Mesenchymal stem cell (in vitro differentiated cells and primary cell): ENCODE results near the gene HK1.

Source experiments
- DNase-seq: peaks from one replicate; pipeline ENCODE4 v3.0.0-alpha.2; 2013
- H2AFZ ChIP-seq: one replicate; pipeline ENCODE4 v1.6.1; 2013; ENCODE audit warnings: low read depth, mild to moderate bottlenecking, control low read depth, inconsistent platforms, low read length, moderate library complexity
- H2AK5ac ChIP-seq: 2 replicates; pipeline ENCODE4 v1.6.1; 2013; ENCODE audit warnings: low read length, moderate library complexity, mild to moderate bottlenecking, inconsistent platforms; ENCODE audit not compliant: severe bottlenecking
- H2BK120ac ChIP-seq: one replicate; pipeline ENCODE4 v1.6.1; 2013; ENCODE audit warnings: low read depth, mild to moderate bottlenecking, inconsistent platforms, low read length, moderate library complexity
- H2BK12ac ChIP-seq, 2 experiments: one replicate each; pipeline ENCODE4 v1.6.1; 2013; ENCODE audit warnings: inconsistent platforms in 2 of 2, low read length in 2 of 2, mild to moderate bottlenecking in 2 of 2, moderate library complexity in 2 of 2, control low read depth in 1 of 2
- H2BK15ac ChIP-seq: one replicate; pipeline ENCODE4 v1.6.1; 2013; ENCODE audit warnings: mild to moderate bottlenecking, low read depth, inconsistent platforms; ENCODE audit not compliant: poor library complexity, severe bottlenecking
- H2BK5ac ChIP-seq: 2 replicates; pipeline ENCODE4 v1.6.1; 2013; ENCODE audit warnings: low read depth, mild to moderate bottlenecking, low read length, control low read depth, inconsistent platforms; ENCODE audit not compliant: poor library complexity, severe bottlenecking
- H3K14ac ChIP-seq, 2 experiments: one replicate each; pipeline ENCODE4 v1.6.1; 2013; ENCODE audit warnings: inconsistent platforms in 2 of 2, low read length in 2 of 2, control low read depth in 1 of 2, mild to moderate bottlenecking in 1 of 2, moderate library complexity in 1 of 2
- H3K18ac ChIP-seq, 2 experiments: one replicate each; pipeline ENCODE4 v1.6.1; 2013; ENCODE audit warnings: inconsistent platforms in 2 of 2, low read length in 2 of 2, control low read depth in 1 of 2, low read depth in 1 of 2, mild to moderate bottlenecking in 1 of 2
- H3K23ac ChIP-seq, 2 experiments: one replicate each; pipeline ENCODE4 v1.6.1; 2013; ENCODE audit warnings: inconsistent platforms in 2 of 2, low read length in 2 of 2, mild to moderate bottlenecking in 2 of 2, moderate library complexity in 2 of 2, control low read depth in 1 of 2
- H3K27ac ChIP-seq: 2 replicates; pipeline ENCODE4 v1.5.1; 2013; ENCODE audit warnings: mild to moderate bottlenecking, moderate library complexity, low read length, control low read depth, inconsistent platforms; ENCODE audit not compliant: poor library complexity, severe bottlenecking
- H3K27me3 ChIP-seq, 2 experiments: 2 replicates each; pipeline versions ENCODE4 v1.6.1 to v1.7.0; 2013; ENCODE audit warnings: low read length in 2 of 2, mild to moderate bottlenecking in 2 of 2, moderate library complexity in 2 of 2, control low read depth in 1 of 2, inconsistent platforms in 1 of 2; ENCODE audit not compliant: control insufficient read depth in 1 of 2, insufficient read depth in 1 of 2
- H3K36me3 ChIP-seq, 2 experiments: 2 replicates each; pipeline versions ENCODE4 v1.6.1 to v1.7.0; 2013; ENCODE audit warnings: low read length in 2 of 2, control low read depth in 1 of 2, inconsistent platforms in 1 of 2, low read depth in 1 of 2, mild to moderate bottlenecking in 1 of 2; ENCODE audit not compliant: insufficient read depth in 2 of 2, control insufficient read depth in 1 of 2
- H3K4ac ChIP-seq, 2 experiments: one replicate each; pipeline ENCODE4 v1.6.1; 2013; ENCODE audit warnings: inconsistent platforms in 2 of 2, low read length in 2 of 2, mild to moderate bottlenecking in 2 of 2, moderate library complexity in 2 of 2, control low read depth in 1 of 2, low read depth in 1 of 2
- H3K4me1 ChIP-seq: 2 replicates; pipeline ENCODE4 v1.6.1; 2013; ENCODE audit warnings: low read depth, low read length, control low read depth; ENCODE audit not compliant: control insufficient read depth, insufficient read depth
- H3K4me2 ChIP-seq: 2 replicates; pipeline ENCODE4 v1.6.1; 2013; ENCODE audit warnings: low read length, mild to moderate bottlenecking, inconsistent platforms; ENCODE audit not compliant: poor library complexity, severe bottlenecking
- H3K4me3 ChIP-seq, 2 experiments: 2 replicates each; pipeline versions ENCODE4 v1.5.1 to v1.7.0; 2013; ENCODE audit warnings: low read length in 2 of 2, mild to moderate bottlenecking in 2 of 2, control low read depth in 1 of 2, low read depth in 1 of 2; ENCODE audit not compliant: insufficient read depth in 1 of 2
- H3K79me1 ChIP-seq: replicated peaks from 2 replicates; pipeline ENCODE4 v1.6.1; 2013; ENCODE audit warnings: mild to moderate bottlenecking, control low read depth, low read length, inconsistent platforms; ENCODE audit not compliant: poor library complexity, severe bottlenecking
- H3K9ac ChIP-seq: 2 replicates; pipeline ENCODE4 v1.7.0; 2013; ENCODE audit warnings: mild to moderate bottlenecking, low read length, moderate library complexity
- H3K9me3 ChIP-seq: 2 replicates; pipeline ENCODE4 v1.7.0; 2013; ENCODE audit warnings: mild to moderate bottlenecking, low read length; ENCODE audit not compliant: control insufficient read depth
- H4K8ac ChIP-seq: one replicate; pipeline ENCODE4 v1.6.1; 2013; ENCODE audit warnings: inconsistent platforms, mild to moderate bottlenecking, low read length, moderate library complexity
- H4K91ac ChIP-seq: one replicate; pipeline ENCODE4 v1.6.1; 2013; ENCODE audit warnings: mild to moderate bottlenecking, low read length, inconsistent platforms
- WGBS: methylation state at CpG from one replicate; pipeline ENCODE4 v1.1.7; 2013; ENCODE audit warnings: mixed read lengths; 5-methylcytosine and 5-hydroxymethylcytosine counted together

The HK1 gene

GRCh38 chr10:69421611-69422308, 143.5 kb downstream of the HK1 start:
- no peak overlapping the region for H3K14ac ChIP-seq
- no peak overlapping the region for H2AK5ac ChIP-seq
- H2BK15ac ChIP-seq, result no peak overlapping the region
- 55% methylated on average over 13 of the region's 13 CpGs for WGBS
- no peak overlapping the region for H2BK120ac ChIP-seq
- H2AFZ ChIP-seq, result no peak overlapping the region
- no peak overlapping the region for H4K8ac ChIP-seq
- no peaks in the 10 kb centered on the region for H3K79me1 ChIP-seq
- no peak overlapping the region for H3K4me3 ChIP-seq
- H3K4me1 ChIP-seq, result no peaks in the 10 kb centered on the region
- peaks cover 9 to 33% of the 10 kb centered on the region in 2 experiments for H3K27me3 ChIP-seq
- H3K18ac ChIP-seq, result no peak overlapping the region
- no peak overlapping the region for H2BK5ac ChIP-seq
- no peak overlapping the region for H3K4me2 ChIP-seq
- H2BK12ac ChIP-seq, result peak overlapping the region in 1 of 2 experiments; percentile 33
- peak; percentile 66 for DNase-seq
- H3K27ac ChIP-seq, result no peak overlapping the region
- no peak overlapping the region for H3K4ac ChIP-seq
- H3K36me3 ChIP-seq, result no peaks in the 10 kb centered on the region
- no peak overlapping the region for H3K9ac ChIP-seq
- no peak overlapping the region for H4K91ac ChIP-seq
- no peak overlapping the region for H3K23ac ChIP-seq
- no peaks in the 10 kb centered on the region for H3K9me3 ChIP-seq

DNA sequence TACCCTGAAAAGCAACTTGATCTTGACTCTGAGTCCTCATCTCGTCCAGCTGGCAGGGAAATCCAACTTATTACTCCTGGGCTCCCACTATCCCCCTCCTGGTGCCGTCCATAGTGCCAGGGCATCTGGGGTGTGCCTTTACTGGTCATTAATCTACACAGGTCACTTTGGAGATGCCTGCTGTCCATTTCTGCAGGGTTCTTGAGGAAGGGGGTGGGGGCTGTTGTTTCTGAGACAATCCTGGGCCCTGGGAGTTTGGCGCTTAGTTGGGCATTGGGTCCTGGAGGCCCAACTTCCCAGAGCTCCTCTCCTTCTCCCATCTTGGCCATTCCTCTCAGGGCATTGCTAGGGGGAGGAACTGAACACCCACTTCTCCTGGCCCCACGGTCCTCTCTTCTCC, 144.4 kb downstream of the HK1 start:
- H2BK15ac ChIP-seq, result peak overlapping the region; percentile 6
- H3K9ac ChIP-seq, result no peak overlapping the region
- no peak overlapping the region for H3K4me3 ChIP-seq
- H3K9me3 ChIP-seq, result no peaks in the 10 kb centered on the region
- WGBS, result 88% methylated on average over 4 of the region's 4 CpGs
- no peak overlapping the region for H3K23ac ChIP-seq
- no peak overlapping the region for H2AFZ ChIP-seq
- no peaks in the 10 kb centered on the region for H3K79me1 ChIP-seq
- H3K4ac ChIP-seq, result no peak overlapping the region
- no peak overlapping the region for H2BK120ac ChIP-seq
- H4K8ac ChIP-seq, result no peak overlapping the region
- H2AK5ac ChIP-seq, result no peak overlapping the region
- H3K18ac ChIP-seq, result no peak overlapping the region
- H3K4me2 ChIP-seq, result no peak overlapping the region
- no peak for DNase-seq
- H4K91ac ChIP-seq, result no peak overlapping the region
- no peak overlapping the region for H3K27ac ChIP-seq
- H3K36me3 ChIP-seq, result no peaks in the 10 kb centered on the region
- no peak overlapping the region for H3K14ac ChIP-seq
- no peak overlapping the region for H2BK12ac ChIP-seq
- H2BK5ac ChIP-seq, result no peak overlapping the region
- H3K27me3 ChIP-seq, result peaks cover 9 to 24% of the 10 kb centered on the region in 2 experiments
- no peaks in the 10 kb centered on the region for H3K4me1 ChIP-seq

DNA sequence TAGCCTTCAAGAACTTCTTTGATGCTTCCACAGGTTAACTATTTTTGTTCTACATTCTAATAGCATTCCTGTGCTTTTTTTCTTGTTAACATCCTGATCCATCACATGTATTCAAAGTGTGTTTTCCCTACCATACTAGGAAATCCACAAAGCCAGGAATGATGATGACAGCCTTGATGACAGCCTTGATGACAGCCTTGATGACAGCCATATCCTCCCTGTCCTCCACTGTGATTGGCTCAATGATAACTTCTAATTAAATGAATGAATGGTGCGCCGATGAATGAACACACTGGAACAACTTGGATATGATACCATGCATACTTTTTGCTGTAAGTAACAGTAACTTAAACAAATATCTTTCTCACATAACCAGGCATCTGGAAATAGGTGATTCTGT, 146.7 kb downstream of the HK1 start:
- no peak overlapping the region for H3K4me2 ChIP-seq
- H3K18ac ChIP-seq, result no peak overlapping the region
- H3K27me3 ChIP-seq, result peaks cover 9 to 23% of the 10 kb centered on the region in 2 experiments
- no peak overlapping the region for H3K14ac ChIP-seq
- H3K9ac ChIP-seq, result no peak overlapping the region
- no peak overlapping the region for H2BK5ac ChIP-seq
- H3K9me3 ChIP-seq, result no peaks in the 10 kb centered on the region
- no peak overlapping the region for H4K8ac ChIP-seq
- WGBS, result no CpG with 5 or more reads among the region's 2 CpGs
- H2BK15ac ChIP-seq, result no peak overlapping the region
- H4K91ac ChIP-seq, result no peak overlapping the region
- no peak overlapping the region for H3K23ac ChIP-seq
- H2AK5ac ChIP-seq, result no peak overlapping the region
- H3K27ac ChIP-seq, result no peak overlapping the region
- H3K4me3 ChIP-seq, result no peak overlapping the region
- H2BK12ac ChIP-seq, result no peak overlapping the region
- DNase-seq, result no peak
- H3K79me1 ChIP-seq, result no peaks in the 10 kb centered on the region
- H3K4me1 ChIP-seq, result no peaks in the 10 kb centered on the region
- H3K36me3 ChIP-seq, result no peaks in the 10 kb centered on the region
- H2BK120ac ChIP-seq, result no peak overlapping the region
- H2AFZ ChIP-seq, result no peak overlapping the region
- H3K4ac ChIP-seq, result no peak overlapping the region

GRCh38 chr10:69425511-69426298, 147.4 kb downstream of the HK1 start:
- Histone ChIP-seq H2AFZ (no peak overlapping the region), H2AK5ac (no peak overlapping the region), H3K79me1 (no peaks in the 10 kb centered on the region), H3K4me2 (no peak overlapping the region), H3K9ac (no peak overlapping the region), H3K18ac (no peak overlapping the region), H3K4me3 (no peak overlapping the region), H2BK15ac (no peak overlapping the region), H3K27me3 (peaks cover 9 to 23% of the 10 kb centered on the region in 2 experiments), H2BK5ac (no peak overlapping the region), H3K4ac (no peak overlapping the region), H4K8ac (no peak overlapping the region), H4K91ac (no peak overlapping the region), H2BK12ac (no peak overlapping the region), H3K36me3 (no peaks in the 10 kb centered on the region), H2BK120ac (no peak overlapping the region), H3K27ac (no peak overlapping the region), H3K14ac (no peak overlapping the region), H3K9me3 (no peaks in the 10 kb centered on the region), H3K4me1 (no peaks in the 10 kb centered on the region), H3K23ac (no peak overlapping the region)
- 97% methylated on average over 5 of the region's 5 CpGs for WGBS
- DNase-seq, result no peak
